Osteocyte (in vitro differentiated cells): ENCODE data around the gene OR11A1. TPM values are rescaled to one million over a fixed set of nuclear protein-coding genes. Genes with fewer than 3 reads are reported as not detected.

ENCODE experiments used
- DNase-seq: peaks from one replicate; pipeline ENCODE4 v3.0.0; 2021; ENCODE audit warnings: mixed read lengths; ENCODE audit not compliant: unreplicated experiment; ENCODE audit errors: extremely low spot score
- H3K27ac Mint-ChIP-seq: one replicate; pipeline ENCODE4 v1.8.0; 2021; ENCODE audit warnings: mild to moderate bottlenecking, mixed read lengths; ENCODE audit not compliant: unreplicated experiment
- H3K27me3 Mint-ChIP-seq: one replicate; pipeline ENCODE4 v1.8.0; 2021; ENCODE audit warnings: mixed read lengths; ENCODE audit not compliant: unreplicated experiment
- H3K36me3 Mint-ChIP-seq: one replicate; pipeline ENCODE4 v1.8.0; 2021; ENCODE audit warnings: mixed read lengths; ENCODE audit not compliant: unreplicated experiment
- H3K4me1 Mint-ChIP-seq: one replicate; pipeline ENCODE4 v1.8.0; 2021; ENCODE audit warnings: mixed read lengths; ENCODE audit not compliant: unreplicated experiment
- H3K4me3 Mint-ChIP-seq: one replicate; pipeline ENCODE4 v1.8.0; 2021; ENCODE audit warnings: mild to moderate bottlenecking, moderate library complexity, mixed read lengths; ENCODE audit not compliant: unreplicated experiment
- H3K9me3 Mint-ChIP-seq: one replicate; pipeline ENCODE4 v1.8.0; 2021; ENCODE audit warnings: mixed read lengths; ENCODE audit not compliant: unreplicated experiment
- long read RNA-seq: library from polyadenylated mRNA; unstranded; transcript quantifications from one replicate; pipeline ENCODE4 v2.0.0, GENCODE V29; 2021
- total RNA-seq: library from RNA; stranded (reverse); gene quantifications from 2 replicates; pipeline ENCODE4 v1.2.1, GENCODE V29; 2021
- TF ChIP-seq, protein P1 (sequence below): fragments of 200-600 bp; sonication (generic); IDR thresholded peaks from 2 replicates; pipeline ENCODE4 v1.5.0; 2021; ENCODE audit warnings: antibody characterized with exemption, mild to moderate bottlenecking, moderate library complexity

OR11A1 gene, protein sequence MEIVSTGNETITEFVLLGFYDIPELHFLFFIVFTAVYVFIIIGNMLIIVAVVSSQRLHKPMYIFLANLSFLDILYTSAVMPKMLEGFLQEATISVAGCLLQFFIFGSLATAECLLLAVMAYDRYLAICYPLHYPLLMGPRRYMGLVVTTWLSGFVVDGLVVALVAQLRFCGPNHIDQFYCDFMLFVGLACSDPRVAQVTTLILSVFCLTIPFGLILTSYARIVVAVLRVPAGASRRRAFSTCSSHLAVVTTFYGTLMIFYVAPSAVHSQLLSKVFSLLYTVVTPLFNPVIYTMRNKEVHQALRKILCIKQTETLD
- total RNA-seq: not detected in 2 replicates
- long read RNA-seq: 0 reads

DNA sequence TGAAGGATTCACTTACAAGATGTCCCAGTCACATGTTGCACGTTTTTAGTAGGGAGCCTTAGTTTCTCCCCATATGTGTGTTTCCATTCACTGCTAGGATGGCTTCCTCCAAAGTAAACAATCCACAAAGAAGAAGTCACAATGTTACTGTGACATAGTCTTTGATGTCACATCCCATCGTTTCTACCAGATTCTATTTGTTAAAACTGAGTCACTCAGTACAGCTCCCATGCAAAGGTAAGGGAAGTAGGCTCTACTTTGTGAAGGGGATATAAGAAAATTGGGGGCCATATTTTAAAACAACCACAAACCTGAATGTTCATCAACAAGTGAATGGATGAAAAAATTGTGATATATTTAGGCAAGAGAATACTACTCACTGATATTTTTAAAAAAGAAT lies at the start of gene OR11A1, which contains the start of gene OR2H1:
Gene OR11A1 (minus strand): TSS at position 101 of the 400 bp plus-strand sequence. CDS start 29,430 bp downstream, outside the sequence.
Gene OR2H1 (plus strand): TSS at position 185 of the 400 bp plus-strand sequence. CDS start 4,615 bp downstream, outside the sequence.
- Mint-ChIP-seq H3K4me3 (no peak within 1 kb of the TSS), H3K27me3 (no peaks in the 10 kb centered on the region), H3K27ac (no peak within 1 kb of the TSS), H3K9me3 (no peaks in the 10 kb centered on the region), H3K4me1 (no peaks in the 10 kb centered on the region), H3K36me3 (no peaks in the 10 kb centered on the region)
- no peak for DNase-seq
- TF ChIP-seq, protein P1, sequence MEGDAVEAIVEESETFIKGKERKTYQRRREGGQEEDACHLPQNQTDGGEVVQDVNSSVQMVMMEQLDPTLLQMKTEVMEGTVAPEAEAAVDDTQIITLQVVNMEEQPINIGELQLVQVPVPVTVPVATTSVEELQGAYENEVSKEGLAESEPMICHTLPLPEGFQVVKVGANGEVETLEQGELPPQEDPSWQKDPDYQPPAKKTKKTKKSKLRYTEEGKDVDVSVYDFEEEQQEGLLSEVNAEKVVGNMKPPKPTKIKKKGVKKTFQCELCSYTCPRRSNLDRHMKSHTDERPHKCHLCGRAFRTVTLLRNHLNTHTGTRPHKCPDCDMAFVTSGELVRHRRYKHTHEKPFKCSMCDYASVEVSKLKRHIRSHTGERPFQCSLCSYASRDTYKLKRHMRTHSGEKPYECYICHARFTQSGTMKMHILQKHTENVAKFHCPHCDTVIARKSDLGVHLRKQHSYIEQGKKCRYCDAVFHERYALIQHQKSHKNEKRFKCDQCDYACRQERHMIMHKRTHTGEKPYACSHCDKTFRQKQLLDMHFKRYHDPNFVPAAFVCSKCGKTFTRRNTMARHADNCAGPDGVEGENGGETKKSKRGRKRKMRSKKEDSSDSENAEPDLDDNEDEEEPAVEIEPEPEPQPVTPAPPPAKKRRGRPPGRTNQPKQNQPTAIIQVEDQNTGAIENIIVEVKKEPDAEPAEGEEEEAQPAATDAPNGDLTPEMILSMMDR: no peak

DNA sequence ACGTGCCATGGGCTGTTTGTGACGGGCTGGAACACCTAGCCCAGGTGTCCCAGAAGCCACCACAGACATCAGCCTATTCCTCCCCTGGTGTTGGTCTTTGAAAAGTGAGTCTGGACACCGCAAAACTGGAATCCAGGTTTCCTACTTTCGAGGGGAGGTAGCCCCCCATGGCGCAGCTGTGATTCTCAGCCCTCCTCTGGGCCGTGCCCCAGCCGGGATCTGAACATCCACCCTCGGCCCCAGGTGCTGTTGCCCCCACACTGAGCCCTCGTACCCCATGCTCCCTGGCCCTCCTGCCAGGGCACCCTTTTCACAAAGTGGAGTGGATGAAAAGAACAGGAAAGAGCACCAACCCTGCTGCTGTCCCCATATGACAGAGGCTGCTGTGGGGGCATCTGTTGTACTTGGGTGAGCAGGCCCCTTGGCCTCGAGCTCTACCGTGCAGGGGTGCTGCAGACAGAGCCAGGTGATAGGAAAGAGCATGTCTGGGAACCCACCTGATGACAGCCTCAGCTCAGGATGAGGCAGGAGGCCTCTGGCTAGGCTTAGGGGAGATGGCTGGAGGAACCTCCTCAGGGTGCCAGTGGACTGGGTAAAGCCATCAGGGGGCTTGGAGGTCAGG lies 49.7 kb upstream of the OR11A1 start:
- Mint-ChIP-seq H3K36me3 (no peaks in the 10 kb centered on the region), H3K4me1 (peaks cover 5% of the 10 kb centered on the region), H3K9me3 (no peaks in the 10 kb centered on the region), H3K27ac (no peak overlapping the region), H3K27me3 (peaks cover 5% of the 10 kb centered on the region), H3K4me3 (no peak overlapping the region)
- DNase-seq: no peak
- TF ChIP-seq, protein P1: no peak

DNA sequence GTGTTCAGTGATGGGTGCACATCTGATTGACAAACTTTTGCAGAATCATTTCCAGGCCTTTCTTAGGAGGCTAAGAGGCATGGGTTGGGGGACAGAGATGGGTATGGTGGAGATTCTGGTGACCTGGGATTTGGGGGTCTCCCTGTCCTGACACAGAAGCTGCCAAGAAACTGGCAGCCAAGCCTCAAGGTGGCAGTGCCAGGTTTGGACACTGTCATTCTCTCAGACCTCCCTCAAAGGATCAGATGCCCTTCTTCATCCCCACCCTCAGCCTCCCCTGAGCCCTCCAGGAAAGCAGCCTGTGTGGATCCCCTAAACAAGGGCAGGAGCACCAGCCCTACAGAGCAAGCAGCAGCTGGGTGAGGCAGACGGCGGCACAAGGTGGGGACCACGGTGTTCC lies 48.9 kb upstream of the OR11A1 start:
- no peak overlapping the region for H3K27ac Mint-ChIP-seq
- peaks cover 2% of the 10 kb centered on the region for H3K27me3 Mint-ChIP-seq
- no peak for DNase-seq
- no peak overlapping the region for H3K4me3 Mint-ChIP-seq
- peaks cover 5% of the 10 kb centered on the region for H3K4me1 Mint-ChIP-seq
- TF ChIP-seq, protein P1: no peak
- no peaks in the 10 kb centered on the region for H3K36me3 Mint-ChIP-seq
- H3K9me3 Mint-ChIP-seq: no peaks in the 10 kb centered on the region

DNA sequence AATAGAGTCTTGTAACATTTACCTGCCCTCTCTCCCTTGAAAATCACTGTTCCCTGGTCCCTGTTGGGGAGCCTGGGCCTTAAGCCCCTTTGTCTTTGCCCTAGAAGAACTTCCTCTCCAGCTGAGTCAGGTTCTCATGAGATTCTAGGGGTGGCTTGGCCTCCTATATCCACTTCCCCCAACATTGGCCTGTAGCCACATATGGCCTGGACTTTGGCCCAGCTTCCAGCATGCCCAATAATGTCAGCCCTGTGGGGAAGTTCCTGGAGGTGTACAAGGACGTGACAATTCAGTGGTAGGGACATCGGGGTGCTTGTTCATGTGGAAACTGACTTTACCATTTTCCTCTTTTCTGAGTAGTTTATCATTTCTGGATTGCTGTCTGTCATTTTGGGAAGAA lies 48.1 kb upstream of the OR11A1 start:
- Mint-ChIP-seq H3K9me3 (no peaks in the 10 kb centered on the region), H3K27ac (no peak overlapping the region), H3K36me3 (no peaks in the 10 kb centered on the region), H3K27me3 (no peaks in the 10 kb centered on the region), H3K4me1 (peaks cover 5% of the 10 kb centered on the region), H3K4me3 (no peak overlapping the region)
- TF ChIP-seq, protein P1: no peak
- no peak for DNase-seq

DNA sequence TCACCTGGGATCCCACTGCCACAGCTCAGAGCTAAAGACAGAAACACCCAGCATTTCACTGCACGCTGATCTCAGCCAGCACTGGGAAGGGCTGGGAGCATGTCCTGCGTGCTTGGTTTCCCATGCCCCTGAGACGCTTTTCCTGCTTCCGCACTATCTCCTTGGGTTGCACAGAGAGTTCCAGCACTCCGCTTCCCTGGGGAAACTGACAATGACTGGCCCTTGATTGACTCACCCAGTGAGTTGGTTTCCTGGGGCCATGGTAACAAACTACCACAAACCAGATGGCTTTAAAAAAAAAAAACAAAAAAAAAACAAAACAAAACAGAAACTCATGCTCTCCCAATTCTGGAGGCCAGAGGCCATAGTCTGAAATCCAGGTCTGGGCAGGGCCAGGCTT lies 45.7 kb upstream of the OR11A1 start:
- no peak for DNase-seq
- Mint-ChIP-seq H3K9me3 (no peaks in the 10 kb centered on the region), H3K4me1 (peaks cover 5% of the 10 kb centered on the region), H3K36me3 (no peaks in the 10 kb centered on the region), H3K4me3 (no peak overlapping the region), H3K27ac (no peak overlapping the region), H3K27me3 (no peaks in the 10 kb centered on the region)
- TF ChIP-seq, protein P1: no peak
